Measurements from ENCODE around the gene HLA-DMA. TPM values are rescaled to one million over a fixed set of nuclear protein-coding genes. Genes with fewer than 3 reads are reported as not detected.

Gene HLA-DMA
- total and polyA plus RNA-seq, 9 of the 15 experiments (the other 6 are each of a cell fraction or from before 2014, with no cell fraction given), result 0.13 to 0.83 (median 0.51) TPM

- H2AFZ ChIP-seq (ENCODE audit: low read depth, low read length), result no peak overlapping the region
- ATAC-seq (no peak), DNase-seq (ENCODE audit: extremely low read depth in 1 of 4, low spot score in 3 of 4) (no peak), FAIRE-seq (no peak)
- BruUV-seq (replicated peaks), result no TSS peak
- no peaks in the 10 kb centered on the region for H3K36me3 ChIP-seq (ENCODE audit: control insufficient read depth, insufficient read depth, low read length)
- in situ Hi-C loops (cut with MboI), result no loop called here
- no peaks in the 10 kb centered on the region for H3K4me1 ChIP-seq (replicated peaks in 1 of 2; ENCODE audit: control insufficient read depth in 2 of 2, insufficient read depth in 2 of 2, low read length in 2 of 2)
- H3K79me2 ChIP-seq (ENCODE audit: control insufficient read depth, insufficient read depth, low read length), result no peaks in the 10 kb centered on the region
- no peaks in the 10 kb centered on the region for H4K20me1 ChIP-seq (replicated peaks; ENCODE audit: control insufficient read depth, insufficient read depth, low read length)
- POLR2A ChIA-PET, result interaction anchor here (0.6 to 3.3 kb wide), 4 partner anchors 8 to 79 kb away, joined by 3 to 20 read pairs (median 4); no protein-coding TSS in a partner anchor
- no peak overlapping the region for H3K9ac ChIP-seq (ENCODE audit: insufficient read depth in 1 of 2, low read depth in 2 of 2, low read length in 2 of 2)
- H3K4me2 ChIP-seq (ENCODE audit: insufficient read depth, low read length), result no peak overlapping the region
- H3K9me3 ChIP-seq (replicated peaks; ENCODE audit: control insufficient read depth, insufficient read depth, low read depth, low read length), result no peaks in the 10 kb centered on the region
- H3K27me3 ChIP-seq (ENCODE audit: control insufficient read depth in 2 of 2, insufficient read depth in 2 of 2, low read length in 2 of 2), result peaks cover 4 to 5% of the 10 kb centered on the region in 2 experiments; a peak in 2 of 5 replicates
- WGBS (ENCODE audit: insufficient coverage, low coverage, missing lambda C conversion rate), result 0% methylated on average over 2 of the region's 2 CpGs
- TF ChIP-seq ZBTB2 (IDR thresholded peaks at IDR 0.05) (no peak), MXD1 (CRISPR knock-in tag; IDR thresholded peaks at IDR 0.05; ENCODE audit: borderline replicate concordance, poor library complexity, severe bottlenecking) (no peak), STAT6 (CRISPR knock-in tag; IDR thresholded peaks at IDR 0.05) (no peak), CLOCK (CRISPR knock-in tag; IDR thresholded peaks at IDR 0.05; ENCODE audit: borderline replicate concordance) (no peak), TCF3 (CRISPR knock-in tag; IDR thresholded peaks at IDR 0.05) (no peak), ATF3 (IDR thresholded peaks at IDR 0.05) (no peak), ATF3 (CRISPR knock-in tag; conservative IDR thresholded peaks at IDR 0.05) (no peak), ARHGAP35 (IDR thresholded peaks at IDR 0.05; ENCODE audit: partially characterized antibody) (no peak)
- no peak overlapping the region for H3K27ac ChIP-seq (ENCODE audit: extremely low read depth, low read depth, low read length)
- intact Hi-C loops (cut with micrococcal nuclease), result no loop called here
- CTCF ChIA-PET (ENCODE audit: low intra/inter-chr PET ratio), result interaction anchor here (0.6 kb wide), 1 partner anchor 492 kb away, joined by 4 read pairs; no protein-coding TSS in a partner anchor
- no peaks in the 10 kb centered on the region for H3K9me1 ChIP-seq (ENCODE audit: control insufficient read depth, insufficient read depth, low read length)
- no peak overlapping the region for H3K4me3 ChIP-seq
Observed at GRCh38 chr6:32905078-32905477, 47.8 kb downstream of the HLA-DMA start.

Data from K562 (cell line).